Bronchial epithelial cell (primary cell): ENCODE measurements around the gene TUFM. TPM values are rescaled to one million over a fixed set of nuclear protein-coding genes. Genes with fewer than 3 reads are reported as not detected.

Experiments used
- DNase-seq: peaks from one replicate; pipeline ENCODE4 v3.0.0-alpha.2; 2010; ENCODE audit warnings: low read depth
- FAIRE-seq: peaks from 2 replicates; lab custom pipeline; 2011; peaks lifted over from hg19 to GRCh38; lab: Jason Lieb, UNC
- H3K27me3 ChIP-seq: 2 replicates; pipeline ENCODE4 v1.5.1; 2011; ENCODE audit warnings: low read length; ENCODE audit not compliant: control insufficient read depth, insufficient read depth
- H3K36me3 ChIP-seq: 2 replicates; pipeline ENCODE4 v1.5.1; 2011; ENCODE audit warnings: low read length; ENCODE audit not compliant: control insufficient read depth, insufficient read depth
- H3K4me3 ChIP-seq: 2 replicates; pipeline ENCODE4 v1.5.1; 2011; ENCODE audit warnings: mild to moderate bottlenecking, low read depth, low read length, control low read depth
- total RNA-seq: library from RNA; depleted of rRNA; stranded (reverse); fragments of >200 nt; gene quantifications from 2 replicates; pipeline ENCODE4 v1.2.1, GENCODE V29; 2014
- TF ChIP-seq, protein P1 (sequence below): IDR thresholded peaks from 2 replicates; pipeline ENCODE4 v1.5.1; 2011; ENCODE audit warnings: mild to moderate bottlenecking, moderate library complexity, low read length, control low read depth, inconsistent platforms; ENCODE audit not compliant: insufficient read depth, severe bottlenecking

Gene TUFM
- total RNA-seq, 1 donor from 2014 or later, result 176 TPM

DNA sequence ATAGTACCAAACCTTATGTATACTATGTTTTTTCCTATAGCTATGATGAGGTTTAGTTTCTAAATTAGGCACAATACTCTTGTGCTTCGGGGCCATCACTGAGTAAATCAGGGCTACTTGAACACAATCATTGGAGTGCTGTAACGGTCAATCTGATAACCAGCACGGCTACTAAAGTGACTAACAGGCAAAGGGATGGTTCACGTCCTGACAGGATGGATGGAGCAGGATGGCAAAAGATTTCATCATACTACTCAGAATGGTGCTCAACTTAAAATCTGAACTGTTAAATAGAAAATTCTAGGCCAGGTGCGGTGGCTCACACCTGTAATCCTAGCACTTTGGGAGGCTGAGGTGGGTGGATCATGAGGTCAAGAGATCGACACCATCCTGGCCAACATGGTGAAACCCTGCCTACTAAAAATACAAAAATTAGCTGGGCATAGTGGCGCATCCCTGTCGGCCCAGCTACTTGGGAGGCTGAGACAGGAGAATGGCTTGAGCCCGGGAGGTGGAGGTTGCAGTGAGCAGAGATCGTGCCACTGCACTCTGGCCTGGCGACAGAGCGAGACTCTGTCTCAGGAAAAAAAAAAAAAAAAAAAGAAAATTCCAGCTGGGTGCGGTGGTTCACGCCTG, 7.0 kb downstream of the TUFM start:
- TF ChIP-seq, protein P1, sequence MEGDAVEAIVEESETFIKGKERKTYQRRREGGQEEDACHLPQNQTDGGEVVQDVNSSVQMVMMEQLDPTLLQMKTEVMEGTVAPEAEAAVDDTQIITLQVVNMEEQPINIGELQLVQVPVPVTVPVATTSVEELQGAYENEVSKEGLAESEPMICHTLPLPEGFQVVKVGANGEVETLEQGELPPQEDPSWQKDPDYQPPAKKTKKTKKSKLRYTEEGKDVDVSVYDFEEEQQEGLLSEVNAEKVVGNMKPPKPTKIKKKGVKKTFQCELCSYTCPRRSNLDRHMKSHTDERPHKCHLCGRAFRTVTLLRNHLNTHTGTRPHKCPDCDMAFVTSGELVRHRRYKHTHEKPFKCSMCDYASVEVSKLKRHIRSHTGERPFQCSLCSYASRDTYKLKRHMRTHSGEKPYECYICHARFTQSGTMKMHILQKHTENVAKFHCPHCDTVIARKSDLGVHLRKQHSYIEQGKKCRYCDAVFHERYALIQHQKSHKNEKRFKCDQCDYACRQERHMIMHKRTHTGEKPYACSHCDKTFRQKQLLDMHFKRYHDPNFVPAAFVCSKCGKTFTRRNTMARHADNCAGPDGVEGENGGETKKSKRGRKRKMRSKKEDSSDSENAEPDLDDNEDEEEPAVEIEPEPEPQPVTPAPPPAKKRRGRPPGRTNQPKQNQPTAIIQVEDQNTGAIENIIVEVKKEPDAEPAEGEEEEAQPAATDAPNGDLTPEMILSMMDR, result no peak
- FAIRE-seq, result no peak
- no peaks in the 10 kb centered on the region for H3K27me3 ChIP-seq
- H3K36me3 ChIP-seq, result peaks cover 33% of the 10 kb centered on the region
- H3K4me3 ChIP-seq, result no peak overlapping the region
- DNase-seq, result no peak

DNA sequence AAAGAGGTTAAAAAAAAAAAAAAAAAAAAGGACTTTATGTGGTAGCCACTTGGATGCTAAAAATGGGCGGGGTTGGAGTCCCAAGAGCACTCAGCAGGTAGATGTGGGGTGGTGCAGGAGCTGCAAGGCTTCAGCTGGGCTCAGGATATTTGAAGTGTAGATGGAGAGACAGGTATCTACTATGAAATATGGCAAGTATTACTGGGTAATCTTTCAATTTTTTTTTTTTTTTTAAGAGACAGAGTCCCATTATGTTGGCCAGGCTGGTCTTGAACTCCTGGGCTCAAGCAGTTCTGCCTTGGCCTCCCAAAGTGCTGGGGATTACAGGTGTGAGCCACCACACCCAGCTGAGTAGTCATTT, 7.6 kb downstream of the TUFM start:
- H3K36me3 ChIP-seq, result peaks cover 32% of the 10 kb centered on the region
- TF ChIP-seq, protein P1, result no peak
- H3K27me3 ChIP-seq, result no peaks in the 10 kb centered on the region
- no peak for FAIRE-seq
- DNase-seq, result no peak
- H3K4me3 ChIP-seq, result no peak overlapping the region

DNA sequence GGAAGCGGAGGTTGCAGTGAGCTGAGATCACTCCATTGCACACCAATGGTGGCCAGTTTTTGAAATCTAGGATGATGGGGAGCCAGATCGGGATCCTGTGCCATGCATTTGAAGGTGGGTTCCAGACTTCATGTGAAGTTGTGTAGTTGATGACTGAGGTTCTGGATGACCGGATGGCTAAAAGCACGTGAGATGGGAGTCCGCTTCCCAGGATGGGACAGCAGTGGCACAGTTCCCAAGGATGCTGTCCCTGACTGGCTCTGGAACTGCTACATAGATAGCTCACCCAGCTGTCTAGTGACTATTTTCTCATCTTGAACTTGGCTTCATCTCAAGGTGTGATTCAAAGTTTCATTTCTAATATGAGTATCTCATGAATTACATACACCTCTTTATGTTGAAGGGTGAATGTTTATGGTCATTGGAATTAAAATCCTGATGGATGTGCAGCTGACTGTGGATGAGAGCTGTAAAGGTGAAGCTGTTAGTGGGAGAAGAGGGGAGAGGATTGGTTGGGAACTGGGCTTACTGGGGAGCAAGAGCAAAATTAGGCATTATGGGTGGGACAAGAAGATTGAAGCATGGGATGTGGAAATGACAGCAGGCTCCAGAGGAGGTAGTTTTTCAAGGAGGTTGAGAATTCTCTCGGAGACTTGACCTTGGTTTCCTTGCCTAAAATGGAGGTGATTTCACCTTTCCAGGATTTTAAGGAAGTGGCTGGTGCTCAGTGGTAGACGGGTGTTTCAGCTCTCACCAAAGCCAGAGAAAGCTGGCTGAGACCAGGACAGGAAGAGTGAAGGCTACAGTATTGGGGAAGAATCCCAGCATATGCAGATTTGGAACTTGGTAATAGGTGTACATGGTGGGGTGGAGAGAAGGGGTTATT, 8.2 kb downstream of the TUFM start:
- no peak for FAIRE-seq
- DNase-seq, result no peak
- H3K27me3 ChIP-seq, result no peaks in the 10 kb centered on the region
- H3K4me3 ChIP-seq, result no peak overlapping the region
- peaks cover 33% of the 10 kb centered on the region for H3K36me3 ChIP-seq
- TF ChIP-seq, protein P1, result no peak

DNA sequence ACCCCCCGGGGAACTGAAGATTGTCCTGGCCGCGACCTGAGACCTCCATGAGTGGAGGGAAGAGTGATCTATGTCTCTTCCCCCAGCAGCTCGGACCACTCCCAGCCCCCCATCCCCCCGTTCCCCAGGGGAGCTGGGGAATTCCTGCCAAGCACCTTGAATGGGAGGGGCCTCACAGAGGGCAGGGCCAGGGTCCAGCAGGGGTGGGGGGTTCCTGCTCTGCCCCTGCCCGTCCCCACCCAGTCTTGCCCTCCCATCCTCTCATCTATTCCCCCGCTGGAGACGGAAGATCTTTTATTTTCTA, 9.4 kb downstream of the TUFM start:
- DNase-seq (no peak), FAIRE-seq (no peak)
- peaks cover 36% of the 10 kb centered on the region for H3K36me3 ChIP-seq
- TF ChIP-seq, protein P1, result no peak
- no peaks in the 10 kb centered on the region for H3K27me3 ChIP-seq
- H3K4me3 ChIP-seq, result no peak overlapping the region

DNA sequence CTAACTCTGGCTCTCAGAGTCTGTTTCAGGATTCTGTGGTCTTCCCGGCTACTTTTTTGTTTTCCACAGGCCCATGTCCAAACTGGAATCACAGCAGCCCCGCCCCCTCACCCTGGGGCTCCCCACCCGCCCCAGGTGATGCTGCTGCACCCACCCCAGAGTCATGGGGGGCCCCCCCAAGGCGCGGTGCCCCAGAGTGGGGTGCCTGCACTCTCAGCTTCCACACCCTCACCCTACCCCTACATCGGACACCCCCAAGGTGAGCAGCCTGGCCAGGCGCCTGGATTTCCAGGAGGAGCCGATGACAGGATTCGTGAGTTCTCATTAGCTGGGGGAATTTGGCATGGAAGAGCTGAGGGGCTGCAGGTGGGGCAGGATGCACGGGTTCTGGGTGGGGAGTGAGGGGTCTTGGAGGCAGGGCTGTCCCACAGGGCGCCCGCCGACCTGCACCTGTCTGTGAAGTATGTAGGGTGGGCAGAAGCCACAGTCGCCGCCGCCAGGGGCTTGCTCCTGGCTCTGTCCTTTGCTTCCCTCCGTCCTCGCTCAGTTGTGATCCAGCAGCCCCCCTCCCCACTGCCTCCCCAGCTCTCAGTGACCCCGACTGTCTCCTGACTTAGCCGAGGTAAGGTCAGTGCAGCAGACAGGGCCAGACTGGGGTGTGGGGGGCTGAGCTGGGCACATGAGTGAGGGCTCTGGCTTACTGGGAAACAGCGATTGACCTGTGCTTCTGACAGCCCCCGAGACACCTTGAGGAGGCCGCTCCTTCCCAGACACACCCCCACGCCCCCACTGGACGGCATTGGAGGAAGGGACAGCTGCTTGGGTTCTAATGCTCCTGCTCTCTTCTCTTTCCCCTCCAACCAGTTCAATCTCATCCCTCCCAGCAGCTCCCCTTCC, 10.0 kb downstream of the TUFM start:
- H3K36me3 ChIP-seq, result peaks cover 39% of the 10 kb centered on the region
- DNase-seq (no peak), FAIRE-seq (no peak)
- no peak overlapping the region for H3K4me3 ChIP-seq
- TF ChIP-seq, protein P1, result no peak
- no peaks in the 10 kb centered on the region for H3K27me3 ChIP-seq
